Measurements from ENCODE around the gene SLC6A11.

DNA sequence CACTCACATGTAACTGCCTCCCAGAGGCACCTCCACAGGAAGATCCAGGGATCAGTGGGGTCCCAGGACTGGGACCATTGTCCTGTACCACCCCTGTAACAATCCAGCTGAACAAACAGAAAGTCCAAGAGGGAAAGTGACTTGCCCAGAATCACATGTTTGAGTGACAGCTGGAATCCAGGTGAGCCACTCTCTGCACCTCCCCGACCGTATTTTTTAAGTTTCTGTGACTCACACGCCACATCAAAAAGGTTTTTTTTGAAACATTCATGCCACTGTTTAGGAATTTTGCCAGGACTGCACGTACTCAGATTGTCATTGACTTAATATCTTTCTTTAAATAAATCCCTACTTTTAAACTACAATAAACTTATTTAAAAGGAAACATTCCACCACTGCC, 166.8 kb downstream of the SLC6A11 start:
- TF ChIP-seq CTCF (IDR thresholded peaks at IDR 0.05) (no peak), POLR2A (IDR thresholded peaks at IDR 0.05) (no peak)

All from esophagus squamous epithelium (tissue), 4 donors.